DMS79 treated with DMSO at 0.1 percent for 48 hours (cell line): ENCODE data around the gene TCF23.
"Not testable (repeated sequence)": the region's sequence is repeated elsewhere in the genome, so short reads cannot be mapped to it uniquely, and the experiment has no call there.

Experiments
- DNase-seq: peaks from one replicate; lab custom pipeline; 2025; lab: John Stamatoyannopoulos, UW

Gene TCF23

GRCh38 chr2:27148801-27149439 is at the start of gene TCF23:
TCF23 (plus strand) TSS chr2:27149004; CDS start chr2:27149134, 130 bp downstream.
- DNase-seq = no peak

- DNase-seq = no peak
These were observed 49.4 kb upstream of the TCF23 start for GRCh38 chr2:27099334-27099955.

- DNase-seq = no peak
These were observed 48.8 kb upstream of the TCF23 start for GRCh38 chr2:27100036-27100435.

- no peak for DNase-seq
These were observed 46.5 kb upstream of the TCF23 start for GRCh38 chr2:27102329-27102728.

- no peak for DNase-seq
These were observed 42.8 kb upstream of the TCF23 start for GRCh38 chr2:27105981-27106380.

GRCh38 chr2:27108221-27108620 is 40.6 kb upstream of the TCF23 start:
- no peak for DNase-seq

GRCh38 chr2:27109083-27109482 is 39.7 kb upstream of the TCF23 start:
- DNase-seq = no peak

- DNase-seq = not testable (repeated sequence)
These were observed 38.0 kb upstream of the TCF23 start for GRCh38 chr2:27110603-27111352.

GRCh38 chr2:27111392-27112078 is 37.3 kb upstream of the TCF23 start:
- not testable (repeated sequence) for DNase-seq

- no peak for DNase-seq
These were observed 33.3 kb upstream of the TCF23 start for GRCh38 chr2:27115519-27115918.

- DNase-seq = no peak
These were observed 30.7 kb upstream of the TCF23 start for GRCh38 chr2:27117995-27118524.

- DNase-seq = peak; percentile 26
These were observed 30.1 kb upstream of the TCF23 start, which contains the start of gene CGREF1 for GRCh38 chr2:27118525-27119329. CGREF1 (minus strand) TSS chr2:27119128; CDS start chr2:27104366, 14,762 bp downstream.

- DNase-seq = not testable (repeated sequence)
These were observed 29.5 kb upstream of the TCF23 start for GRCh38 chr2:27119330-27119670.

- no peak for DNase-seq
These were observed 26.9 kb upstream of the TCF23 start for GRCh38 chr2:27121906-27122305.

GRCh38 chr2:27122791-27123190 is 26.0 kb upstream of the TCF23 start:
- DNase-seq = no peak

- DNase-seq = peak; percentile 58
These were observed 25.3 kb upstream of the TCF23 start, which contains the start of gene ABHD1 for GRCh38 chr2:27123302-27124150. ABHD1 (plus strand) TSS chr2:27123815; CDS start chr2:27123949, 134 bp downstream.

GRCh38 chr2:27125104-27125503 is 23.7 kb upstream of the TCF23 start:
- no peak for DNase-seq

- no peak for DNase-seq
These were observed 22.5 kb upstream of the TCF23 start for GRCh38 chr2:27126252-27126710.

GRCh38 chr2:27127883-27128667 is 20.7 kb upstream of the TCF23 start:
- no peak for DNase-seq
